ENCODE results near the gene GABRP. TPM values are rescaled to one million over a fixed set of nuclear protein-coding genes. Genes with fewer than 3 reads are reported as not detected.
A peak's percentile ranks its signal among the peaks of the same experiment; 100 is the strongest.

Gene GABRP
- total and polyA plus RNA-seq, 2 experiments from 2014 or later, result 3.6 to 6.3 TPM

GRCh38 chr5:170861667-170861916 is 78.1 kb downstream of the GABRP start (continued):
- TF ChIP-seq CREB1 (CRISPR knock-in tag; IDR thresholded peaks at IDR 0.05; ENCODE audit: low read depth) (no peak), ZNF114 (CRISPR knock-in tag; IDR thresholded peaks at IDR 0.05) (no peak), ZNF331 (CRISPR knock-in tag; IDR thresholded peaks at IDR 0.05; ENCODE audit: low read depth) (no peak), NANOG (IDR thresholded peaks at IDR 0.05; ENCODE audit: borderline replicate concordance) (no peak), ETS1 (IDR thresholded peaks at IDR 0.05) (no peak), JUNB (IDR thresholded peaks at IDR 0.05; ENCODE audit: unreplicated experiment) (no peak)
- TF ChIP-seq, protein P1, sequence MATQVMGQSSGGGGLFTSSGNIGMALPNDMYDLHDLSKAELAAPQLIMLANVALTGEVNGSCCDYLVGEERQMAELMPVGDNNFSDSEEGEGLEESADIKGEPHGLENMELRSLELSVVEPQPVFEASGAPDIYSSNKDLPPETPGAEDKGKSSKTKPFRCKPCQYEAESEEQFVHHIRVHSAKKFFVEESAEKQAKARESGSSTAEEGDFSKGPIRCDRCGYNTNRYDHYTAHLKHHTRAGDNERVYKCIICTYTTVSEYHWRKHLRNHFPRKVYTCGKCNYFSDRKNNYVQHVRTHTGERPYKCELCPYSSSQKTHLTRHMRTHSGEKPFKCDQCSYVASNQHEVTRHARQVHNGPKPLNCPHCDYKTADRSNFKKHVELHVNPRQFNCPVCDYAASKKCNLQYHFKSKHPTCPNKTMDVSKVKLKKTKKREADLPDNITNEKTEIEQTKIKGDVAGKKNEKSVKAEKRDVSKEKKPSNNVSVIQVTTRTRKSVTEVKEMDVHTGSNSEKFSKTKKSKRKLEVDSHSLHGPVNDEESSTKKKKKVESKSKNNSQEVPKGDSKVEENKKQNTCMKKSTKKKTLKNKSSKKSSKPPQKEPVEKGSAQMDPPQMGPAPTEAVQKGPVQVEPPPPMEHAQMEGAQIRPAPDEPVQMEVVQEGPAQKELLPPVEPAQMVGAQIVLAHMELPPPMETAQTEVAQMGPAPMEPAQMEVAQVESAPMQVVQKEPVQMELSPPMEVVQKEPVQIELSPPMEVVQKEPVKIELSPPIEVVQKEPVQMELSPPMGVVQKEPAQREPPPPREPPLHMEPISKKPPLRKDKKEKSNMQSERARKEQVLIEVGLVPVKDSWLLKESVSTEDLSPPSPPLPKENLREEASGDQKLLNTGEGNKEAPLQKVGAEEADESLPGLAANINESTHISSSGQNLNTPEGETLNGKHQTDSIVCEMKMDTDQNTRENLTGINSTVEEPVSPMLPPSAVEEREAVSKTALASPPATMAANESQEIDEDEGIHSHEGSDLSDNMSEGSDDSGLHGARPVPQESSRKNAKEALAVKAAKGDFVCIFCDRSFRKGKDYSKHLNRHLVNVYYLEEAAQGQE (IDR thresholded peaks at IDR 0.05; ENCODE audit: unreplicated experiment), result no peak

DNA sequence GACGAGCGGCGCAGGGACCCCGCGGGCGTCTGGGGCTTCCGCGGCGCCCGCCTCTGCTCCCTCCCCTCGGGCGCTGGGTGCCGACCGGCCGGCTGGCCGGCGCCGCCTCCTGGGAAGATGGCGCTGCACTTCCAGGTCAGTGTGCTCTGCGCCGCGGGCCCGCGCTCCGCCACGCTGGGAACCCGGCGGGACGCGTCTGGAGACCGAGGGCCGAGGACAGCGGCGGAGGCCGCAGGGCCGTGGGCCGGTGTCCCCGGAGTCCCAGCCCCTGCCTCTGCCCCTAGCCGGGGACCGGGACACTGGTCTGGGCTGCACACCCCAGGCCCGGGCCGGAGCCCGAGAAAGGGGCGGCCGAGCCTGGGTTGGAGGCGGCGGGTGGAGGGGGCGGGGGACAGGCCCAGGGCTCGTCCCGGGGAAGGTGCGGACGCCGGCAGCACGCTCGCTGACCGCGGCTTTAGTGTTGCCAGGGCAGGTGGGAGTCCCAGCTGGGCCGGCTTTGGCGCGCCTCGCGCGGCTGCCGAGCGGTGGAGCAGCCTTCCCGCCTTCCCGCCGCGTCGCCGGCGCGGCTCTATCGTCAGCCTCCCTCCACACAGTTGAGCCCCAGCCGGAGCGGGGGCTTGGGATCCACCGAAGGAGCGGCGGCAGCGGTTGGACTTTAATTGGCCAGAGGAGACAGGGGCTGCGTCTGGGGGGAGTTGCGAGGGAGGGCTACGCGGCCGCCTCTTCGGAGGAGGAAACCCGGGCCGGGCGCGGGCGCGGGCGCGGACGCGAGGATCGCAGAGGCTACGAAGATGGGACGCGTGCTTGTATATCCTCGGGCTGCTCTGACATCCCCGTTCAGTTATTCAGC is 78.6 kb downstream of the GABRP start, which contains the start of gene RANBP17:
RANBP17 (plus strand) TSS at position 102 of the 850 bp plus-strand sequence.
- peaks cover 46% of the 10 kb centered on the region for H3K79me2 ChIP-seq (replicated peaks; ENCODE audit: insufficient read depth)
- peak within 1 kb of the TSS; percentile 94 for H2AFZ ChIP-seq
- Mint-ChIP-seq H3K4me3 (peak within 1 kb of the TSS; percentile 83), H3K9me3 (peaks cover 22% of the 10 kb centered on the region), H3K4me1 (peaks cover 26% of the 10 kb centered on the region), H3K36me3 (ENCODE audit: low read depth) (peaks cover 14% of the 10 kb centered on the region), H3K27me3 (ENCODE audit: insufficient read depth, low read depth, poor library complexity) (peaks cover 10% of the 10 kb centered on the region), H3K27ac (peak within 1 kb of the TSS; percentile 68)
- DNase-seq (ENCODE audit: low spot score), result peak; percentile 93
- peak; percentile 57; the same call in 1 of the 2 replicates for TF ChIP-seq POLR2AphosphoS5 (IDR thresholded peaks at IDR 0.05; ENCODE audit: low read depth)
- no peak for TF ChIP-seq JUNB (IDR thresholded peaks at IDR 0.05; ENCODE audit: unreplicated experiment)
- TF ChIP-seq EZH2 (IDR thresholded peaks at IDR 0.05; ENCODE audit: low read depth, unreplicated experiment), result no peak
- 0 out of 2 replicates have a peak within 1 kb of the TSS, but pooled peaks have one; percentile 45 for H3K27ac ChIP-seq (ENCODE audit: low read depth)
- H3F3A ChIP-seq (replicated peaks; ENCODE audit: low read depth), result peaks cover 5% of the 10 kb centered on the region; the same call in 1 of the 2 replicates
- peaks cover 22% of the 10 kb centered on the region for H3K4me1 ChIP-seq (ENCODE audit: insufficient read depth)
- H3K9me2 ChIP-seq (ENCODE audit: insufficient read depth), result no peaks in the 10 kb centered on the region
- peaks cover 11% of the 10 kb centered on the region for H3K27me3 ChIP-seq (ENCODE audit: insufficient read depth)
- H4K20me1 ChIP-seq (replicated peaks; ENCODE audit: insufficient read depth), result peaks cover 18% of the 10 kb centered on the region; the same call in 1 of the 2 replicates
- H3K36me3 ChIP-seq (ENCODE audit: insufficient read depth), result no peaks in the 10 kb centered on the region; the same call in 1 of the 2 replicates
- peak within 1 kb of the TSS; percentile 63 for H3K4me3 ChIP-seq
- peak within 1 kb of the TSS; percentile 99 for H3K4me2 ChIP-seq
- ATAC-seq, result peak; percentile 94

Measured in GM23338 (cell line).